OCI-LY7 (cell line): ENCODE results near the gene PYDC1.

Experiments
- CTCF ChIP-seq: fragments of 200-600 bp; sonication (generic); conservative IDR thresholded peaks from 2 replicates; pipeline ENCODE4 v1.5.1; 2014; ENCODE audit warnings: mild to moderate bottlenecking, antibody characterized with exemption, low read length, moderate library complexity, mixed read lengths
- EZH2phosphoT487 ChIP-seq: fragments of 200-600 bp; sonication (generic); IDR thresholded peaks from 2 replicates; pipeline ENCODE4 v1.6.1; 2018; ENCODE audit warnings: low read depth, borderline replicate concordance, mild to moderate bottlenecking, mixed run types, antibody characterized with exemption, low read length, moderate library complexity, mixed read lengths

GRCh38 chr16:31190061-31190460 is 26.9 kb downstream of the PYDC1 start:
- no peak for TF ChIP-seq CTCF
- TF ChIP-seq EZH2phosphoT487: no peak
